ENCODE data around the gene CPED1. TPM values are rescaled to one million over a fixed set of nuclear protein-coding genes. Genes with fewer than 3 reads are reported as not detected.
"Not testable (repeated sequence)": the region's sequence is repeated elsewhere in the genome, so short reads cannot be mapped to it uniquely, and the experiment has no call there.

The CPED1 gene
- polyA plus RNA-seq, 4 donors = 33.4 to 50.9 (median 36.8) TPM

DNA sequence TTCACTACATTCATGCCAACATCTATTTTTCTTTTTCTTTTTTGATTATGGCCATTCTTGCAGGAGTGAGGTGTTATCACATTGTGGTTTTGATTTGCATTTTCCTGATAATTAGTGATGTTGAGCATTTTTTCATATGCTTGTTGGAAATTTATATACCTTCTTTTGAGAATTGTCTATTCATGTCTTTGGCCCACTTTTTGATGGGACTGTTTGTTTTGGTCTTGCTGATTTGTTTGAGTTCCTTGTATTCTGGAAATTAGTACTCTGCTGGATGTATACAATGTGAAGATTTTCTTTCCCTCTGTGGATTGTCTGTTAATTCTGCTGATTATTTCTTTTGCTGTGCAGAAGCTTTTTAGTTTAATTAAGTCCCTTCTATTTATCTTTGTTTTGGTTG lies 48.3 kb downstream of the CPED1 start:
- not testable (repeated sequence) for DNase-seq (ENCODE audit: low read depth in 4 of 4, low spot score in 3 of 4)

DNA sequence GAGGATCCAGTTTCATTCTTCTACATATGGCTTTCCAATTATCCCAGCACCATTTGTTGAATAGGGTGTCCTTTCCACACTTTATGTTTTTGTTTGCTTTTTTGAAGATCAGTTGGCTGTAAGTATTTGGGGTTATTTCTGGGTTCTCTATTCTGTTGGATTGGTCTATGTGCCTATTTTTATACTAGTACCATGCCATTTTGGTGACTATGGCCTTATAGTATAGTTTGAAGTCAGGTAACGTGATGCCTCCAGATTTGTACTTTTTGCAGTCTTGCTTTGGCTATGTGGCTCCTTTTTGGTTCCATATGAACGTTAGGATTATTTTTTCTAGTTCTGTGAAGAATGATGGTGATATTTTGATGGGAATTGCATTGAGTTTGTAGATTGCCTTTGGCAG lies 48.8 kb downstream of the CPED1 start:
- not testable (repeated sequence) for DNase-seq (ENCODE audit: low read depth in 4 of 4, low spot score in 3 of 4)

DNA sequence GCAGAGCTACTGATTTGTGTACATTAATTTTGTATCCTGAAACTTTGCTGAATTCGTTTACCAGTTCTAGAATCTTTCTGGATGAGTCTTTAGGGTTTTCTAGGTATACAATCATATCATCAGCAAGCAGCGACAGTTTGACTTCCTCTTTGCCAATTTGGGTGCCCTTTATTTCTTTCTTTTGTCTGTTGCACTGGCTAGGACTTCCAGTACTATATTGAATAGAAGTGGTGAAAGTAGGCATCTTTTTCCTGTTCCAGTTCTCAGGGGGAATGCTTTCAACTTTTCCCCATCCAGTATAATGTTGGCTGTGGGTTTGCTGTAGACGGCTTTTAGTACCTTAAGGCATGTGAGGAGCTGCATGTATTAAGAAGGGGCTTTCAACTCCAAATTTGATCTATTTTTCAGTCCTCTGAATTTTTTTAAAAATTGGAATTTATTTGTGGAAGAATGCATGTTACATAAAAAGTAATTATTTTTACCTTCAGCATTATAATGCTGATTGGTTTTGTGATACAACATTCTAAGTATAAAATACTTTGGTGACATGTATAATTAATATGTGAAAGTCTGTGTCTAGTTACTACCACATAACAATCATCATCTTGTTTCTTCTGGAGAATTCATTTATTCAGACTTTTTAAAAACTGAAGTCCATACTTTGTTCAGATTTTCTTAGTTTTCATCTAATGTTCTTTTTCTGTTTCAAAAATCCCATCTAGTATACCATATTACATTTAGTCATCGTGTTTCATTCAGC lies 49.6 kb downstream of the CPED1 start:
- no peak for DNase-seq (ENCODE audit: low read depth in 4 of 4, low spot score in 3 of 4)

DNA sequence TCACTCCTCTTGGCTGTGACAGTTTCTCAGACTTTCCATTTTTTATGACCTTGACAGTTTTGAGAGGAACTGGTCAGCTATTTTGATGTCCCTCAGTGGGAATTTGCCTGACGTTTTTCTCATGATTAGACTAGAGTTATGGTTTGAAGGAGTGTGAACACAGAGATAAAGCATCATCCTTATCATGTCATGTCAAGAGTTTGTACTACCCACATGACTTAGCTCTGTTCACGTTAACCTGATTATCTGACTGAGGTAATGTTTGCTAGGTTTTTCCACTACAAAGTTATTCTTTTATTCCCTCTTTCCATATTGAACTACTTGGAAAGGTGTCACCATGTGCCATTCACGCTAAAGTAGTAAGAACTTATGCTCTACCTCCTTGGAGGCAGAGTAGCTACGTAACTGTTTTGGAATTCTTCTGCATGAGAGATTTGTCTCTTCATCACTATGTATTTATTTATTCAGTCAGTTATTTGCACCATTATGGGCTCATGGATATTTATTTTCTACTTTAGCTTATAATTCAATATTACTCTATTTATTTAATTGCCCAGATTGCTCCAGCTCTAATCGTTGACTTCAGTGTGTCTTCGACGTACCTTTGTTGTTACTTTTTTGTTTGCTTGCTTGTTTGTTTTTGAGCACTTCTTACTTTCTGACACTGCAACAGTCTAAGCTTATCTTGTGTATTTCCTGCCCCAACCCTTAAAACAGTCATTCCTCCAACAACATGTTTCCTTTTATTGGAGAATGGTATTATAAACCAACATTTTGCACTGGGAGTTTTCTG lies 50.4 kb downstream of the CPED1 start:
- no peak for DNase-seq (ENCODE audit: low read depth in 4 of 4, low spot score in 3 of 4)

DNA sequence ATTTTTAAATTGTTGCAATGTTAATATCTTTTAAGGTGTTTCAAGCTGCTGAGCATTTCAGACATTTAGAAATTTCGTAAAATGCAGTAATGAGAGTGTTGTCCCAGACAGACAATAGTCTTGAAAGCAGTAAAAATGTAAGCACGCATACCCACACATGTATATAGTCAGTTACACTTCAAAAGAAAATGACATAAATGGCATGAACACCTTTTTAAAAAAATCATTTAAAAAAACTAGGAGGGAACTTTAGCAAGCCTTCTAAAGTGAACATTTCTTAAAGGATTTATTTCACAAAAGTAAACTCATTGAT lies 51.0 kb downstream of the CPED1 start:
- DNase-seq (ENCODE audit: low read depth in 4 of 4, low spot score in 3 of 4) = no peak

DNA sequence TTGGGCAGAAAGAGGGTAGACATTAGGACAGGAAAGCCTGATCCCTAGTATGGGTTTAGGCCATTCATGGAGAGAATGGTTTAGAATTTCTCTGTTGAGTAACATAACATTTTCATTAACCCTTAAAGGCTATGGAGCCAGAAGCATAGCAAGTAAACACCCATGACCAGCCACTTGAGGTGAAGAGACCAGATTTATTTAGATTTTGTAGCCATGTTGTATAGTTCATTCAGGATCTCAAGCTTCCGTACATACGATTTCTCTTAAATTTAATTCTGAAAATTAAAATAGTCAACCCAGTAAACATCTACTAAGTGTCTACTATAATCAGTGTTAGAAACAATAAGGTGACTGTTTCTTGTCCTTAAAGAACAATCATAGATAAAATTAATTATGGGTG lies 51.5 kb downstream of the CPED1 start:
- DNase-seq (ENCODE audit: low read depth in 4 of 4, low spot score in 3 of 4) = no peak

DNA sequence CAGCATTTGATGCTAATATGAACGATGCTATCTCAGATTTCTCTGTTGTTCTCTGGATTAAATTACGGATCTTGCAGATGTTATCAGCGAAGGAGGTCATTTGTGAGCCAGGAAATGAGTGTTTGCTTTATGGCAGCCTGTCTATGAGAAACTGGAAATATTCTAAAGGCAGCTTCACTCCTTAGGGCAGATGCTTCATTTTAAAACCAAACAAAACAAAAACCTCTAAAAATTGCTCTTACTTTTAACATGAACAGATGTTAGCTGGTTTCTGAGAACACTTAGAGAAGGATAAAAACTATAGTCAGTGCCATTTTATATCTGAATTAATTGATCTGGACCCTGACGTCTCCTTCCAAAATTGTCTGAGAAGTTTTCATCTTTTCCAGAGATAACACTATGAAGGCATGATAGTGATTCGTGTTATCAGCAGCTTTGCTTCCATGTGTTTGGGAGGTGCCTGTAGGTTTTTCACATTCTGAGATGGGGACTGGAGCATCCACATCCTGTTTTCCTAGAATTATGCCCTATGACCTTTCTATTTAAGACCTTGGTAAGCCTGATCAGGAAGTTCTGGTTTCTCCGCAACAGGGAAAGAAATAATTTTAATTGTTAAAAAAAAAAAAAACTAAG lies 53.1 kb downstream of the CPED1 start:
- no peak for DNase-seq (ENCODE audit: low read depth in 4 of 4, low spot score in 3 of 4)

DNA sequence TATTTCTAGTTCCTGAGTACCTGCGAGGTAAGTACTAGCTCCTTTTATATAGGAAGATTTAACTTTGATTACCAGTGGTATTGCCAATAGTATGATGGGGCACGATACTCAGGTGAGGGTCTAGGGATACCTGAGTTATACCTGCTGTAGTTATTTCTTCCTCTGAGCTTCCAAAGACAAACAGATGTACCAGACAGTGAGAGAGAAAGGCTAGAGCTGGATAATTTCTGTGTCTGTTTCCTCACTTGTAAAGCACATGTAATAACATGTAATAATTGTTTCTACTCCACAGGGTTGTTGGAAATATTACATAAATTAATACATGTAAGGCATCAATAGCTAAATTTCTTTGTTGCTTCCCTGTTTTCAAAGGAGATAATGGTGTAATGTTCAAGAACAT lies 53.7 kb downstream of the CPED1 start:
- DNase-seq (ENCODE audit: low read depth in 4 of 4, low spot score in 3 of 4) = no peak

DNA sequence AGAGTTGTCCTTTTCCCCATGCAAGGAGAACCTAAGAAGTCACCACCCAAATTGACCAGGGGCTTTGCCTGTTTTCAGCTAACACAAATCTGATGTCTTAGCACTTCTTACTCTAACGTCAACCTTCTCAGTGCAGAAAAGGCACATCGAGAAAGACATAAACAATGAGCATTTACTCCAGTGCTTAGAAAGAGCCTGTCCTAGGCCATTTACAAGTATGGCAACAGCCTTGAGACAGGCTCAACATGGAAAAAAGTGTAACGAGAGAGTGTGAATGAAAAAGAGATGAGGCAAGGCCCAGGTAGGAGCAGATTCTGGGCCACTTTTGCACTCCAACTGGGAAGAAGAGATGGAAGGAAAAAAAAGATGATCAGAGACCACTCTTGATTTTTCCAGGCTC lies 54.4 kb downstream of the CPED1 start:
- DNase-seq (ENCODE audit: low read depth in 4 of 4, low spot score in 3 of 4) = no peak

DNA sequence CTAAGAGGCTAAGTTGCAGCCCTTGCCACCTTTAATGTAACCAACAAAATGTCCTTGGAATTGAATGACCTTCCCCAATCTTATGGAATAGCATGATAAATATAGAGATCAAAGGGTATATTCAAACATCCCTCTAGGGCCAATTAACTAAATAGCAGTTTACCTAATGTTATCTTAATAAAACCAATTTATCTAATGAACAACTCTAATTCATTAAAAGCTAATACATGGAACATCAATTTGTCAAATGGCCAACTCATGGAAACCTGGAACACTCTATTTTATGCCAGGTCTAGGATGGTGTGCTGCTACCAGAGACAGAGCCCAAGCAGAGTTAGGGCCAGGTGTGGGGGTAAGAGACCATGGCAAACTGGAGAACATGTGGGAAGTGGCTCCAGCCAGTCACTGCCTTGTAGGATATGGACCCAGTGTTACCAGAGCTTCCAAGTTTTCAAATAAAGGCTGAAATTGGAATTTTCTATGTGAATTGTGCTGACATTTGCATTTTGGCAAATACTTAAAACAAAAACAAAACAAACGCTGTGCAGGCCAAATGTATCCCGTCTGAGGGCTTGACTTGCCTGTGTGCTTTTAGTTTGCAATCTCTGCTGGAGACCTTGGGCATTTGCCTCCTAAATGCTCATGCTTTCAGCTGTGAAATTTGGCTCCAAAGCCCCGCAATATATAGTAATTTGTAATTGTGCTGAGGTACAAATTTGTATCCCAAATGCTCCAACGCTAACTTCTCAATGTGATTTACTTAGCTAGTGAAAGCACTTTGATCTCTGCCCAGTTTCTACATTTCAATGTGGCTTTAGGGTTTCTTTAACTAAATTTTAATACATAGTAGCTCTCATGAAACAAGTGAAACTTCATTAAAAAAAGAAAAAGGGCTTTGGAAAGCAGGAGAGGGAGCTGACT lies 55.1 kb downstream of the CPED1 start:
- DNase-seq (ENCODE audit: low read depth in 4 of 4, low spot score in 3 of 4) = no peak

DNA sequence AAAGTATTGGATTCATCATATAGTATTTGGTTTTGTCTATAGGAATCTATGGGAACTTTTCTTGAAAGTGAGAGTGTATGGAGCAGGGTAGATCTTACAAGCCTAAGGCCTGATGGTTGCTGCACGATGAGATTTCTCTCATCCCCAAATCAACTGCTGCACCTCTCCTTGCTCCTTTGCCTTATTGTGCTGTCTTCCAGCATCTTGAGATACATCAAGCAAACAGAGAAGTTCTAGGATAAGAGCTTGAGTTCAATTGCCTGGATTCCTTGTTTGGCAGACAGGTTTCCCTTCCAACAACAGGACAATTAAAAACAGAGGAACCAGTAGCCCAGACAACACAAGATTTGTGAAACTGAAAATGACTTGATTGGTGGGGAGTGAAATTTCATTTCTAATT lies 56.6 kb downstream of the CPED1 start:
- no peak for DNase-seq (ENCODE audit: low read depth in 4 of 4, low spot score in 3 of 4)

DNA sequence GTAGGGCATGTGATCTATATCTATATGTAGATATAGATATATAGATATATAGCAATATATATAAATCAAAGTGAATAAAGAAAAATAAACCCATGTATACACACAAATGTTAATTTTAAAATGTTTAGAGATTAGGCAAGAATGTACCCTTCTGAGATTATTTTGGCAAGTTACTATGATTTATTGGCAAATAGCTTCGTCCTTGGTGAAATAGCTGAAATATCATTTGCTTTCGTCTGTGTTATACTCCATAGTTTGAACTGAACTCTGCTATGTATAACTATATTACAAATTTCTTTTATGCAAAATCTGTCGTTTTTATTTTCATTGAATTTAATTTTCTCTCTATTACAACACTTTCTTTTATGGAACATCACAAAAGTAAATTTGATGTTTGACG lies 57.5 kb downstream of the CPED1 start:
- no peak for DNase-seq (ENCODE audit: low read depth in 4 of 4, low spot score in 3 of 4)

DNA sequence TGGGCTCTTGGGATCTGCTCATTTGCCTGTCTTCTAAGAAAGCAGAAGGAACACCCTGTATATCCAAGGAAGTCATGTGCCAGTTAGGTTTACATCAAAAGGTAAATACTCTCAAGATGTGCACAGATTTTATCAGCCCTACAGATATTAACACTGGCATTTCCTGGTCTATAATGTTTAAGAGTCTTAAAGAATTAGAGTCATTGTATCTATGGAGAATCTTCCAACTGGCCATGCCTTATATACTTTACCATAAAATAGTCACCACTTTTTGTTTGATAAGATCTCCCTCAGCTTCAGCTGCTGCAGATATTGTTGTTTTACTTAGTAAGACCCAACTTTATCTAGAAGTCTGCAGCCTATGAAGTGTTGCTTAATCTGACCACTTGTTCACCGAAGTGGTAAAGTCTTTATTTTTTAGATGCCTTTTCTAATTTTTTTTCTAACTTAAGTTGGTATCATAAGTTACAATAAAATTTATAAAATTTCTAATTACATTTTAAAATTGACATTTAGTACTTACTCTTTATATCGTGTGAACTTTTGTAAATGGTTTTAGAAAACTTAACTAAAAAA lies 58.5 kb downstream of the CPED1 start:
- DNase-seq (ENCODE audit: low read depth in 4 of 4, low spot score in 3 of 4) = no peak

DNA sequence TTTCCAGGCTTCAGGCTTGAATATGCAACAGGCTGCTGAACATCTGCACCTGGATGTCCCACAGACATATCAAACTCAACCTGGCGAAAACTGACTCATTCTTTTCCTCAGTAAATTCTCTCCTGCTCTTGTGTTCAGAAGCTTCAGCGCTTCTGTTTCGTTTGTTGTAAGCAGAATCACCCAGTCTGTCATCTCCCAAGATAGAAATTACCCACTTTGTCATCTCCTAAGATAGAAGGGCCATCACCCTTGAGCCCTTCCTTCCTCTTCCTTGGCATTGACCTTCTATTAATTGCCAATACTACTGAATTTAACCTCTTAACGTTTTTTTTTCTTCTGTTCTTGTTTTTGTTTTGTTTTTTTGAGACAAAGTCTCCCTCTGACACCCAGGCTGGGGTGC lies 59.7 kb downstream of the CPED1 start:
- DNase-seq (ENCODE audit: low read depth in 4 of 4, low spot score in 3 of 4) = no peak

DNA sequence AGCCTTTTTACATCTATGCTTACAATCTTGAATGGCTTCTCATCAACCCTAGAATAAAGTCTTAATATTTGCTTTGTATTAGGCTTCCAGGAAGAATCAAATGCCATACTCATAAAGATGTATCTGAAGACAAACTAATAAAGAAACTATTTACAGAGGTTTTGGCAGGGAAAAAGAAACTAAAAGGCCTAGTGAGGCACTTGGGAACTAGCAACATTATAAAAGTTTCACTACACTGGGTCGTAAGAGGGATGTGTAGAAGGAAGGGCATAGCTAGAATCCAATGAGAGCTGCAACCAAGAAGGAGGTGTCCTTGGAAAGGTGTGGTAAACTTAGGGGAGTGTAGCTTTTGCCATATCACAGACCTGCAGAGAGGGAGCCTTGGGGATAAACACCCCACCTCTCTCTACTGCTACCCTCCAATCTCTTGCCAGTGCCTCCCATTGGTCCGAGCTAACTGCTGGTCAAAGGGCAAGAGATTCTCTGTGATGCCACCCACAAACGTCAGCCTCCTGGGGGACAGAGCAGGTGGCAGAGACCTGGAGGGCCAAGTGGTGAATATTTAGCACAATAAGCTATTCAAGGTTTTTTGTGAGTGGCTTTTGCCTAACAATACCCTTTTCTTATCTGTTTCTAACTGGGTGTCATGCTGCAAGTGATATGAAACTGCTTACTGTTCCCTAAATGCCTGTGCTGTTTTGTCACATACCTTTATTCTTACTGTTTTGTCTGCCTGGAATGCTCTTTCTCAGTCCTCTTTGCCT lies 60.7 kb downstream of the CPED1 start:
- no peak for DNase-seq (ENCODE audit: low read depth in 4 of 4, low spot score in 3 of 4)

DNA sequence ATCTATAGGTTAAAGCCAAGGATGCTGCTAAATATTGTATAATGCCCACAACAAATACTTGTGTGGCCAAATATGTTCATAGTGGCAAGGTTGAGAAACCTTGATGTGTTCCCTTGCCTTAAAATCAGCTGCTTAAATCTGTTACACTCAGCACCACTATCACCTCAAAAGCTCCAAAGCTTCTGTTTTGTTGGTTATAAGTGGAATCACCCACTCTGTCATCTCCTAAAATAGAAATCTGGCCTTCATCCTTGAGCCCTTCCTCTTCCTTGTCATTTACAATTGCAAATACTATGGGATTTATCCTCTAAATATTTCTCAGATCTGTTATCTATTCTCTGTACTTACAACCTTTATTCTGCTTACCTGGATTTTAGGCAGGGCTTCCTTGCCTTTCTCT lies 61.4 kb downstream of the CPED1 start:
- no peak for DNase-seq (ENCODE audit: low read depth in 4 of 4, low spot score in 3 of 4)

DNA sequence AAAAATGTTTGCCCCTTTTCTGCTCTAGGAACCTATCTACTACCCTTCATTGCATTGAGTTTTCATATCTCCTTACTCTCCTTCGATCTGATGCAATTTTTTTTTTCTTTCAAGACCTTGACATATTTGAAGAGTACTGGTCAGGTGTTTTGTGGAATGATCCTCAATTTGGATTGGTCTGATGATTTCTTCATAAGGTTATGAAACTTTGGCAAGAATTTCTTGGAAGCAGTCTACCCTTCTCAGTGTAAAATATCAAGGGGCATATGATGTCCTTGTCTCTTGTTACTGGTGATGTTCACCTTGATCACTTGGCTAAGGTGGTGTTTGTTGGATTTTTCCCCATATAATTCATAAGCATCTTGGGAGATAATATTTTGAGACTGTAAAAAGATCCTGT lies 64.7 kb downstream of the CPED1 start:
- no peak for DNase-seq (ENCODE audit: low read depth in 4 of 4, low spot score in 3 of 4)

DNA sequence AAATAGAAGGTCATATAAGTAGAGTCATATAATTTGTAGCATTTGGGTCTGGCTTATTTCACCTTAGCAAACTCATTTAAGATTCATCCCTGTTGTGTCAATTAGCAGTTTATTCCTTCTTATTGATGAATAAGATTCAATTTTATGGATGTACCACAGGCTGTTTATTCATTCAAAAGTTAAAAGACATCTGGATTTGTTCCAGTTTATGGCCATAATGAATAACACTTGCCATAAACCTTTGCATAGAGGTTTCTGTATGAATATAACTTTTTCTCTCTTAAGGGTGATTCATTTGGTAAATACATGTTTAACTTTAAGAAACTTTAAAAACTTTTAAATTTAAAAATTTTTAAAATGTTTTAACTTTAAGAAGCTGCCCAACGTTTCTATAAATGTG lies 66.4 kb downstream of the CPED1 start:
- DNase-seq (ENCODE audit: low read depth in 4 of 4, low spot score in 3 of 4) = no peak

DNA sequence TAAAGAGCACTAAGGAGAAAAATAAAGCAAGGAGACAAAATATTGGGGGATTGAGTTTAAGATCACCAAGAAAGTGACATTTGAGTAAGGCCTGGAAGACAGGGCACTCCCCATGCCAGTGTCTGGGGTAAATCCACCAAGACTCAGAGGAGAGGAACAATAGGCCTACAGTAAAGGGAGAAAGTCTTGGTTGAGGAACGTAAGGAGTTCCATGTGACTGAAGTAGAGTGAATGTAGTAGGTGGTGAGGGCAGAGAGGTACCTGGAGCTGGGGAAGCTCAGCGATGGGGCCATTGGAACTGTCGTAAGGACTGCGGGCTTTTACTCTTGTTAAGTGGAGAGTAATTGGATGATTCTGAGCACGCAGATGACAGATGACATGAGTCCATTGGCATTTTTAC lies 69.4 kb downstream of the CPED1 start:
- DNase-seq (ENCODE audit: low read depth in 4 of 4, low spot score in 3 of 4) = no peak

DNA sequence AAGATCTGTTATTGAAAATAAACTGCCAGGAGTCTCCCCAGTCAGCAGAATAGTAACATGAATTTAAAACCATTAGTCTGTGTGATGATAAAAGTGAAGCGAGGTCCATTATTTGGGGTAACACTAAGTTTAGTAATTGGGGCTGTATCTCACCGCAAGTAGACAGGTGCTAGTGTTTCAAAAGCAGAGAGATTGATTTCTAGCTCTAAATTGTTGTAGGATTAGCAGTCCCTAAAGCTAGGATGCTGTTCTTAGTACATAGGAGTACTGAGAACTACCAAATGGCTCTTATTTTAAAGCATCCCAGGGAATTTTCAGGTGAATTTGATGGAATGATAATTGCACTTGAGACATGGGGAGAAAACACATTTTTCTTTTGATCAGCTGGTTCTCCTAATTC lies 70.5 kb downstream of the CPED1 start:
- no peak for DNase-seq (ENCODE audit: low read depth in 4 of 4, low spot score in 3 of 4)

Measured in left renal pelvis (tissue), 4 donors.